ENCODE measurements around the gene GALNTL6.
"Not testable (repeated sequence)": the region's sequence is repeated elsewhere in the genome, so short reads cannot be mapped to it uniquely, and the experiment has no call there.

DNA sequence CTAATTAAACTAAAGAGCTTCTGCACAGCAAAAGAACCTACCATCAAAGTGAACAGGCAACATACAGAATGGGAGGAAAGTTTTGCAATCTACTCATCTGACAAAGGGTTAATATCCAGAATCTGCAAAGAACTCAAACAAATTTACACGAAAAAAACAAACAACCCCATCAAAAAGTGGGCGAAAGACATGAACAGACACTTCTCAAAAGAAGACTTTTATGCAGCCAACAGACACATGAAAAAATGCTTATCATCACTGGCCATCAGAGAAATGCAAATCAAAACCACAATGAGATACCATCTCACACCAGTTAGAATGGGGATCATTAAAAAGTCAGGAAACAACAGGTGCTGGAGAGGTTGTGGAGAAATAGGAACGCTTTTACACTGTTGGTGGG lies 1104.2 kb downstream of the GALNTL6 start:
- TF ChIP-seq, protein P1, sequence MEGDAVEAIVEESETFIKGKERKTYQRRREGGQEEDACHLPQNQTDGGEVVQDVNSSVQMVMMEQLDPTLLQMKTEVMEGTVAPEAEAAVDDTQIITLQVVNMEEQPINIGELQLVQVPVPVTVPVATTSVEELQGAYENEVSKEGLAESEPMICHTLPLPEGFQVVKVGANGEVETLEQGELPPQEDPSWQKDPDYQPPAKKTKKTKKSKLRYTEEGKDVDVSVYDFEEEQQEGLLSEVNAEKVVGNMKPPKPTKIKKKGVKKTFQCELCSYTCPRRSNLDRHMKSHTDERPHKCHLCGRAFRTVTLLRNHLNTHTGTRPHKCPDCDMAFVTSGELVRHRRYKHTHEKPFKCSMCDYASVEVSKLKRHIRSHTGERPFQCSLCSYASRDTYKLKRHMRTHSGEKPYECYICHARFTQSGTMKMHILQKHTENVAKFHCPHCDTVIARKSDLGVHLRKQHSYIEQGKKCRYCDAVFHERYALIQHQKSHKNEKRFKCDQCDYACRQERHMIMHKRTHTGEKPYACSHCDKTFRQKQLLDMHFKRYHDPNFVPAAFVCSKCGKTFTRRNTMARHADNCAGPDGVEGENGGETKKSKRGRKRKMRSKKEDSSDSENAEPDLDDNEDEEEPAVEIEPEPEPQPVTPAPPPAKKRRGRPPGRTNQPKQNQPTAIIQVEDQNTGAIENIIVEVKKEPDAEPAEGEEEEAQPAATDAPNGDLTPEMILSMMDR (conservative IDR thresholded peaks at IDR 0.05; ENCODE audit: low read length): not testable (repeated sequence)
- TF ChIP-seq EZH2phosphoT487 (IDR thresholded peaks at IDR 0.05; ENCODE audit: borderline replicate concordance): not testable (repeated sequence)
